K562 (cell line): ENCODE measurements around the gene C3orf52. TPM values are rescaled to one million over a fixed set of nuclear protein-coding genes. Genes with fewer than 3 reads are reported as not detected.

Experiments
- ATAC-seq: fragments of 200-7000 bp; cut with Tn5 transposase; 3 replicates; pipeline ENCODE4 v1.9.1; 2020; ENCODE audit warnings: moderate library complexity
- BruUV-seq: library from RNA; stranded (reverse); fragments of 400-500 nt; replicated peaks from 2 replicates; lab custom pipeline; 2021; lab: Mats Ljungman, UMichigan
- CTCF ChIA-PET: fragments of 300-600 bp; formaldehyde crosslinking; extraction: SDS; loops from one replicate; lab custom pipeline; 2021; ENCODE audit warnings: low intra/inter-chr PET ratio; lab: Yijun Ruan, JAX
- POLR2A ChIA-PET: fragments of 300-600, 350-650 bp; sonication (Branson Sonifier 250); formaldehyde crosslinking; extraction: SDS; loops from one replicate; lab custom pipeline; 2021; ENCODE audit warnings: antibody characterized with exemption, inconsistent platforms; lab: Yijun Ruan, JAX
- DNase-seq, 4 experiments: peaks; one replicate each; pipeline versions ENCODE4 v3.0.0 to v3.0.0-alpha.2; 2011 to 2018; ENCODE audit warnings: low spot score in 3 of 4, mixed read lengths in 3 of 4; ENCODE audit errors: extremely low read depth in 1 of 4
- FAIRE-seq: peaks from 2 replicates; lab custom pipeline; 2011; peaks lifted over from hg19 to GRCh38; lab: Jason Lieb, UNC
- H2AFZ ChIP-seq: 2 replicates; pipeline ENCODE4 v1.6.0; 2011; ENCODE audit warnings: low read depth, low read length, control low read depth, inconsistent platforms
- H3K27ac ChIP-seq: fragments of 200-600 bp; 3 replicates; pipeline ENCODE4 v1.8.0; 2011; ENCODE audit warnings: low read depth, mild to moderate bottlenecking, control low read depth, inconsistent platforms, low read length, moderate library complexity, mixed read lengths; ENCODE audit errors: extremely low read depth
- H3K27me3 ChIP-seq, 2 experiments: fragments of 300-600 bp in 1 of 2; 2 replicates in 1 of 2; 3 replicates in 1 of 2; pipeline versions ENCODE4 v1.6.0 to v1.8.0; 2011; ENCODE audit warnings: inconsistent platforms in 2 of 2, low read length in 2 of 2, mild to moderate bottlenecking in 1 of 2, mixed read lengths in 1 of 2, moderate library complexity in 1 of 2; ENCODE audit not compliant: control insufficient read depth in 2 of 2, insufficient read depth in 2 of 2
- H3K36me3 ChIP-seq: fragments of 300-600 bp; 3 replicates; pipeline ENCODE4 v1.8.0; 2011; ENCODE audit warnings: mild to moderate bottlenecking, low read length, inconsistent platforms; ENCODE audit not compliant: control insufficient read depth, insufficient read depth
- H3K4me1 ChIP-seq, 2 experiments: fragments of 200-600 bp in 1 of 2; replicated peaks in 1 of 2; 2 replicates in 1 of 2; 3 replicates in 1 of 2; pipeline versions ENCODE4 v1.5.1 to v1.8.0; 2011; ENCODE audit warnings: inconsistent platforms in 2 of 2, low read length in 2 of 2, mild to moderate bottlenecking in 1 of 2, mixed read lengths in 1 of 2, moderate library complexity in 1 of 2; ENCODE audit not compliant: control insufficient read depth in 2 of 2, insufficient read depth in 2 of 2
- H3K4me2 ChIP-seq: 2 replicates; pipeline ENCODE4 v1.6.1; 2011; ENCODE audit warnings: low read length, control low read depth, inconsistent platforms, mixed read lengths; ENCODE audit not compliant: insufficient read depth
- H3K4me3 ChIP-seq: fragments of 200-600 bp; sonication (generic), shearing (Covaris generic); 2 replicates; pipeline ENCODE4 v1.5.1; 2016; ENCODE audit warnings: control low read depth, inconsistent platforms
- H3K79me2 ChIP-seq: fragments of 200-600 bp; 3 replicates; pipeline ENCODE4 v1.8.0; 2011; ENCODE audit warnings: low read length, inconsistent platforms; ENCODE audit not compliant: control insufficient read depth, insufficient read depth
- H3K9ac ChIP-seq, 2 experiments: 2 replicates each; pipeline versions ENCODE4 v1.6.0 to v1.6.1; 2011; ENCODE audit warnings: low read depth in 2 of 2, low read length in 2 of 2, control low read depth in 1 of 2, inconsistent platforms in 1 of 2, mild to moderate bottlenecking in 1 of 2, mixed read lengths in 1 of 2; ENCODE audit not compliant: insufficient read depth in 1 of 2
- H3K9me1 ChIP-seq: one replicate; pipeline ENCODE4 v1.6.0; 2011; ENCODE audit warnings: inconsistent platforms, mild to moderate bottlenecking, low read length, moderate library complexity; ENCODE audit not compliant: control insufficient read depth, insufficient read depth
- H3K9me3 ChIP-seq: replicated peaks from 2 replicates; pipeline ENCODE4 v1.5.1; 2011; ENCODE audit warnings: low read depth, low read length, inconsistent platforms; ENCODE audit not compliant: control insufficient read depth, insufficient read depth
- H4K20me1 ChIP-seq: replicated peaks from 2 replicates; pipeline ENCODE4 v1.6.1; 2011; ENCODE audit warnings: low read length, inconsistent platforms, mixed read lengths; ENCODE audit not compliant: control insufficient read depth, insufficient read depth
- CTBP1 ChIP-seq: fragments of 450-650 bp; IDR thresholded peaks from 2 replicates; pipeline ENCODE4 v1.6.1; 2016; ENCODE audit warnings: borderline replicate concordance
- ELF4 ChIP-seq: fragments of 450-650 bp; formaldehyde crosslinking; IDR thresholded peaks from 2 replicates; pipeline ENCODE4 v1.4.0; 2022; ENCODE audit warnings: missing genetic modification characterization
- FOSL1 ChIP-seq: fragments of 200-800 bp; sonication (Bioruptor generic); conservative IDR thresholded peaks from 2 replicates; pipeline ENCODE4 v1.6.1; 2016; ENCODE audit warnings: missing genetic modification characterization, missing compliant biosample characterization
- HLTF ChIP-seq: fragments of 450-650 bp; IDR thresholded peaks from 2 replicates; pipeline ENCODE4 v1.6.1; 2016
- HNRNPUL1 ChIP-seq: fragments of 200-400 bp; formaldehyde crosslinking; IDR thresholded peaks from 2 replicates; pipeline ENCODE4 v1.6.1; 2017; ENCODE audit warnings: low read length
- POLR2H ChIP-seq: IDR thresholded peaks from 2 replicates; pipeline ENCODE4 v1.6.1; 2016; ENCODE audit warnings: missing genetic modification characterization, low read depth, mild to moderate bottlenecking, control low read depth, missing compliant biosample characterization, moderate library complexity
- TAF1 ChIP-seq: IDR thresholded peaks from 2 replicates; pipeline ENCODE4 v1.6.1; 2011; ENCODE audit warnings: mild to moderate bottlenecking, low read length, moderate library complexity; ENCODE audit not compliant: insufficient read depth, control insufficient read depth, severe bottlenecking; ENCODE audit errors: extremely low read depth
- ZBTB12 ChIP-seq: fragments of 250-450 bp; sonication (Bioruptor Pico); IDR thresholded peaks from 2 replicates; pipeline ENCODE4 v1.4.0; 2020
- ZNF133 ChIP-seq: fragments of 250-450 bp; sonication (Bioruptor Pico); IDR thresholded peaks from 2 replicates; pipeline ENCODE4 v1.4.0; 2020; ENCODE audit warnings: mild to moderate bottlenecking
- ZNF232 ChIP-seq: sonication (generic); formaldehyde crosslinking; IDR thresholded peaks from 2 replicates; pipeline ENCODE4 v1.8.0; 2022; ENCODE audit warnings: mild to moderate bottlenecking, missing genetic modification reagents
- ZNF282 ChIP-seq: sonication (generic); formaldehyde crosslinking; IDR thresholded peaks from 2 replicates; pipeline ENCODE4 v1.8.1; 2023; ENCODE audit warnings: missing genetic modification reagents
- ZNF436 ChIP-seq: fragments of 250-450, 450-650 bp; sonication (Bioruptor Pico); formaldehyde crosslinking; IDR thresholded peaks from 2 replicates; pipeline ENCODE4 v1.7.0; 2020; ENCODE audit warnings: mild to moderate bottlenecking
- WGBS: fragments of 100-300 bp; shearing (Covaris generic); methylation state at CpG from one replicate; pipeline ENCODE4 v1.1.6; 2016; ENCODE audit warnings: low coverage, mixed read lengths; ENCODE audit not compliant: insufficient coverage; ENCODE audit errors: missing lambda C conversion rate; 5-methylcytosine and 5-hydroxymethylcytosine counted together
- in situ Hi-C: fragments of 300-500 bp; cut with MboI; formaldehyde crosslinking; loops from 4 replicates; pipeline ENCODE4 v1.15.0; 2018; ENCODE audit warnings: inconsistent platforms, mixed read lengths
- intact Hi-C: fragments of 100-400 bp; cut with micrococcal nuclease; formaldehyde crosslinking; loops from 2 replicates; pipeline ENCODE4 v1.14.2; 2022
- polyA plus RNA-seq, 8 experiments: library from polyadenylated mRNA; depleted of rRNA in 4 of 8; stranded (reverse) in 5 of 8; unstranded in 3 of 8; fragments of >200 nt; fragmentation: Nextera tagmentation in 2 of 8; fragmentation: Illumina TruSeq in 1 of 8; extraction: Ambion mirVana in 2 of 8; extraction: Trizol in 1 of 8; gene quantifications; 2 replicates each; pipeline versions ENCODE4 v1.2.1 to v1.2.3, GENCODE V29; 2011 to 2014; ENCODE audit warnings: inconsistent platforms in 1 of 8, missing spikeins in 1 of 8
- total RNA-seq, 7 experiments: library from RNA; depleted of rRNA in 6 of 7; stranded (reverse); fragments of >200 nt in 6 of 7; fragmentation: Illumina TruSeq in 2 of 7; extraction: Trizol in 2 of 7; gene quantifications; 2 replicates each; pipeline versions ENCODE4 v1.2.1 to v1.2.3, GENCODE V29; 2011 to 2021; ENCODE audit warnings: low replicate concordance in 1 of 7

The C3orf52 gene
- total and polyA plus RNA-seq, 9 of the 15 experiments (the other 6 are each of a cell fraction or from before 2014, with no cell fraction given): 2.8 to 6.1 (median 3.8) TPM

GRCh38 chr3:112143251-112143650 lies 57.1 kb downstream of the C3orf52 start (continued):
- no peak for TF ChIP-seq ZNF232 (CRISPR knock-in tag)
- TF ChIP-seq ZNF282: no peak
- TF ChIP-seq HLTF: no peak
- TF ChIP-seq POLR2H (tag): no peak
- no peak for TF ChIP-seq ZNF436 (CRISPR knock-in tag)

- Histone ChIP-seq H3K9ac (no peak overlapping the region), H3K36me3 (no peaks in the 10 kb centered on the region), H3K9me1 (no peaks in the 10 kb centered on the region), H3K4me3 (no peak overlapping the region), H3K4me2 (no peak overlapping the region), H3K79me2 (no peaks in the 10 kb centered on the region), H3K27ac (no peak overlapping the region), H4K20me1 (no peaks in the 10 kb centered on the region), H2AFZ (no peak overlapping the region), H3K27me3 (no peaks in the 10 kb centered on the region), H3K4me1 (no peaks in the 10 kb centered on the region), H3K9me3 (no peaks in the 10 kb centered on the region)
- intact Hi-C loops: no loop called here
- FAIRE-seq (no peak), DNase-seq (no peak), ATAC-seq (no peak)
- no TSS peak for BruUV-seq
- ChIA-PET POLR2A (no interaction called here), CTCF (no interaction called here)
- TF ChIP-seq ZNF133 (CRISPR knock-in tag) (no peak), HNRNPUL1 (no peak), FOSL1 (no peak), ELF4 (CRISPR knock-in tag) (no peak), TAF1 (no peak), CTBP1 (no peak), ZBTB12 (CRISPR knock-in tag) (no peak)
- in situ Hi-C loops: no loop called here
- WGBS: 0% methylated on average over 1 of the region's 1 CpG
Measured at GRCh38 chr3:112143689-112144088, 57.5 kb downstream of the C3orf52 start.
